Stimulated activated CD8-positive, alpha-beta memory T cell treated with anti-CD3 and anti-CD28 coated beads, Interleukin-15, amount 100 ng/mL, for 24 hours (primary cell): ENCODE measurements around the gene IL17A.

ENCODE experiments used
- DNase-seq: peaks from one replicate; pipeline ENCODE4 v3.0.0-alpha.2; 2020; ENCODE audit warnings: low read depth

IL17A gene

DNA sequence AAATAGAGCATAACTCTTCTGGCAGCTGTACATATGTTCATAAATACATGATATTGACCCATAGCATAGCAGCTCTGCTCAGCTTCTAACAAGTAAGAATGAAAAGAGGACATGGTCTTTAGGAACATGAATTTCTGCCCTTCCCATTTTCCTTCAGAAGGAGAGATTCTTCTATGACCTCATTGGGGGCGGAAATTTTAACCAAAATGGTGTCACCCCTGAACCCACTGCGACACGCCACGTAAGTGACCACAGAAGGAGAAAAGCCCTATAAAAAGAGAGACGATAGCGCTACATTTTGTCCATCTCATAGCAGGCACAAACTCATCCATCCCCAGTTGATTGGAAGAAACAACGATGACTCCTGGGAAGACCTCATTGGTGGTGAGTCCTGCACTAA lies at the start of gene IL17A:
IL17A (plus strand) TSS at position 301 of the 400 bp plus-strand sequence; CDS start at position 358, 57 bp downstream.
- no peak for DNase-seq

DNA sequence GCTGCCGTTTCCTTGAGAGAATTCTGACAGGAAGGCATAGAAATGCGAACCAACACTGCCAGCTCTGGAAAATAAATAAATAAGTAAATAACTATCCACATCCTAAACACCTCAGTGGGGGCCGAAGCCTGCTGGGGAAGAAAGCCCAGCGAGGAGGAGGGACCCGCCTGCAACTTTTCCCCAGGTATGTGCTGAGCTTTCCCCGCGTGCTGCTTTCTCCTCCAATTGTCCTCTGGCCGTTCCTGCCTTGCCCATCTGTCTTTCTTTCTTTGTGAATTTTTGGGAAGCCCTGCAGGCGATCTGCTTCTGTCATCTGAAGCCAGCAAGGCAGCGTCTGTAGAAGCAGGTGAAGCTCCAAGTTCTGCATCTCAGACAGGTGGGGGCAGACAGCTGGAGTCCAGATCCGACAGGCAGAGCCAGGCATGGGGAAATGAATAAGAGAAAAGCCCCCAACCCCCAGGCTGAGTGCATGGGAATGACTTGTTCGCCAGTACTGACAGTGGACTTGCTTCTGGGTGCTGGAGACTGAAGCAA lies 49.2 kb upstream of the IL17A start:
- no peak for DNase-seq

DNA sequence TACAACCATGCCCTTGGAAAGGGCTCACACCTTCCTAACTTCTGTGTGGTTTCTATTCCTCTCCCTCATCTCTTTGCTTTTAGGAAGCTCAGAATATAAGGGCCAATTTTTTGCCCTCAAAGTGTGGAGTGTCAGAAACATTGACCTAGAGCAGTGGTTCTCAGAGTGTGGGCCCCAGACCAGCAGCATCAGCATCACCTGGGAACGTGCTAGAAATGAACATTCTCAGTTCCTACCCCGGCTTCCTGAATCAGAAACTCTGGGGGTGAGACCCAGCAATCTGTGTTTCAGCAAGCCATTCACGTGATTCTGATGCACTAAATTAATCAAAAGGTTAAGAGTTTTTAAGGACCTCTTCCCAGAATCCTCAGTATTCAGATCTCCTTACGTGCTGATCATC lies 47.9 kb upstream of the IL17A start:
- DNase-seq, result no peak

DNA sequence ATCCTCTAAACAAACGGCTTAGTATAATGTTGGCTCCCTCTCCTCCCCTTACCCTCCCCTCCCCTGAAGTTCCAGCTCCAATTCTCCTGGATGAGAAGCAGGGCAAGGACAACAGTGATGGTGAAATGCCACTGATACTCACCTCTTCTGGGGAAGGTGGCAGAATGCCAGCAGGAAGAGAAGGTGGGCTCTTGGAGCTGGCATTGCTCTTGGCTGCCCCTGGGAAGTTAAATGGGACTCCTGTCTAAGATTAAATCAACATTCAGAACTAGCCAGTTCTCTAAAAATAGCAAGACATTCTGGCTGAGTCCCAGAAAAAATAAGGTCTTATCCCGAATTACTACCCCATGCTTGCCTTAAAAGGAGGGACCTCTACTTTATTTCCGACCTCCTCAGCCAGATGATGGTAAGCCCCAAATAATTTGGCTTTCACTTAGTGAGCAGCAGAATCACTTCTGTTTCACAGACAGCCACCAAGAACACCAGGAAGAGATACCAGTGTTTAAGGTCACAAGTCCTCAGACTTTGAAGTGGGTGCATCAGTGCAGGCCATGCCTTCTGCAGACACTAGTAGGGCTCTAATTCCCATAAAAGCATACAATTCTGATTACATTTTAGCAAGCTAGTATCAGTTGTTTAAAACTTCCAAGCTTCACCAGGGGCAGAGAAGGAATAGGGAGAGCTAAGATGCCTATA lies 46.0 kb upstream of the IL17A start:
- DNase-seq, result no peak

GRCh38 chr6:52141596-52141995 lies 44.6 kb upstream of the IL17A start:
- DNase-seq, result no peak

DNA sequence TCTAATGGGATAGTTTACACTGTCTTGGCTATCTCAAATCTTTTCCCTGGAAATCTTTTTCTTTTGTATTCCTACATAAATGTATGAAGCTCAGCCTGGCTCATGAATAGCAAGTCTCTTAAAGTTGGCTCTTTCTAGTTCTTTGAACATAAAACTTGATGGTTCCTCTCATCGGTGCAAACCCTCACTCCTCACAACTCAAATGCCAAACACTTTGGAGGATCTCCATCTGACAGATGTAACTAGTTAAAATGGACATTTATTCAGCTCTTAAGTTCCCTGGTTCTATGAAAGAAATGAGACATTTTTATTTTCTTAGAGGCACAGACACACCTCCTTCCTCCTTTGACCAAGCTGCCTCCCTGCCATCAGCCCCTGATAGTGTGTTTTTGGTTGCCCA lies 43.6 kb upstream of the IL17A start:
- no peak for DNase-seq

GRCh38 chr6:52143551-52143950 lies 42.6 kb upstream of the IL17A start:
- no peak for DNase-seq

GRCh38 chr6:52144196-52145076 lies 41.7 kb upstream of the IL17A start:
- no peak for DNase-seq

DNA sequence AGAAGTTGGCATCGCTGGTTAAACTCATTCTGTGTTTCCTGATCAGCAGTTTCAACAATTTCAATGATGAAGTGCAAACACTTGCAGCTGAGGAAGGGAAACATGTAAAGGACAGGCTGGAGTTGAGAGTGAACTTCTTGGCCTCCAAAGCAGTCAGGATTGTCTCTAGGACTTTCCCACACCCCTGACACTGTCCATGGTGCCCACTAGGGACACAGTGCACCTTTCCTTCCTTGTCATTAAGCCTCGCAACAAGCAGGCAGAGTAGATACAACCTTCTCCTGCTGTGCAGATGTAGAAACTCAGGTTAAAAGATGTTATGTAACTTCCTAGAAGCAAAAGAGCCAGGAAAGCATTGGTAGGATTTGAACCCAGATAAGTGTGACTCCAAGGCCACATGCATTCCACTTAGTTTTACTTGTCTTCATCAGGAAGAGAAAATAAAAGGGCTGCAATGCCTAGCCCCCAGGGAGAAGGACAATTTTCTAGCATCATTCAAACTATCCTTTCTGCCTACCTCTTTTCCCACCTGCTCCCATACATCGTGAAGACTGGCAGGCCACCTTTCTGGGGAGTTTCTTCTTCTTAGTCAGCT lies 39.2 kb upstream of the IL17A start:
- no peak for DNase-seq

GRCh38 chr6:52149076-52149475 lies 37.1 kb upstream of the IL17A start:
- no peak for DNase-seq

- no peak for DNase-seq
These were observed 36.2 kb upstream of the IL17A start for GRCh38 chr6:52149949-52150348.

- no peak for DNase-seq
These were observed 34.1 kb upstream of the IL17A start for GRCh38 chr6:52152070-52152423.

GRCh38 chr6:52152711-52153160 lies 33.4 kb upstream of the IL17A start:
- no peak for DNase-seq

GRCh38 chr6:52154381-52154780 lies 31.8 kb upstream of the IL17A start:
- no peak for DNase-seq

DNA sequence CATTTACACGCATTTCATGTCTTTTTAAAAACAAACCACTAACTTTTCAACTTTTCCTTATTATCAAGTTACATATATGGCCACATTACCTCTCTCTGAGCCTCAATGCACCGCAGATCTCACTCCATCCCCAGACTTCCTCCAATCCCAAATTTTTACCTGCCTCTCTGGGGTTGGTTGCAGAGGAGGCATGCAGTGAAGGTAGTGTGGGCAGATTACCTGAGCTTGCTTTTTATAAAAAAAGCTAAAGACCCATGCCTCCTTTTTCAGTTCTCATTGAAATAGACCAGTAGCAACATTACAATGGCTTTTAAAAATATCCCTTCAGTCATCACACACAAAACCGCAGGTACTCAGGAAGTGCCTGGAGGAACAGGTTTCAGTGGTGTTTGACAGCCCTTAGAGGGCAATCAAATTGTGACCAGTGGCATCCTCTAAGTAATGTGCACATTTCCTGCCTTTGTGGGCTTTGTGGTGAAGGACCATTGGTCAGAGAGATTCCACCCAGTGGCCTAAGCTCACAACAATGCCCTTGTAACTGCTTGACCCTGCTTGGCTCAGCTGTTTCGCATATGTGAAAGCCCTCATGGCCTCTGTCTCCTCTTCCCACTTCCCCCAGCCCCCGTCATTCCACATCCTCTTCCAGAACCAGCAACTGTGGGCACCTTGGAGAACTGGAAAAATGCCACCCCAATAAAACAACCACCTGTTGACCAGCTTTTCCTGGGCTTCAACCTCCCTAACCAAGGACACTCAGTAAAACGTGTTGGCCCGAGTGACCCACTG lies 30.2 kb upstream of the IL17A start:
- no peak for DNase-seq

DNA sequence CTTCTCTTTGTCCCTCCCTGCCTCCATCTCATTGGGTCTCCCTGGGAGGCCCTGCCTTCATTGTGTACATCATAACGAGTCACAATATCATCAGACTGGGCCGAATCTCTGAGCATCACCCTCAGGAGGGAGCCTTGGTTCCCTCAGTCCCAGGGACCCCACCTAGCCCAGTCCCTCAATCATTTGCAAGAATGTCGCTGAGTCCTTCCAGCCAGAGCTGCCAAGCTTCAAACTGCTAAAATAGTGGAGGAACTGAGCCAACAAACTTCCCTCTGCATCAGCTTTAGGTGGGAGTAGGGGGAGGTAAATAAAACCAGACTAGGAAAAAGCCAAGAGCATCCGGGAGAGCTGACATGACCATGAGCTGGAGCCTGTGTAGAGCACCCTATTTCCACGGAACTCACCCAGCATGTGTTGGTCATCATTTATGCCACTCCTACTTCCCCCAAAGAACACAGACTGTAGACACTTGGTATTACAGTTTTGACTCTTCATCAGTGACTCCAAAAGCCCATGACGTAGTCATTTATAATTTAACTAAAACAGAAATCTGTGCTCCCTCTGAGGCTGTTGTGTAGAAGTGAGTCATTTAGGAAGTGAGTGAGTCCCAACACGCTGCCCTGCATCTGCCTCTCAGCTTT lies 28.8 kb upstream of the IL17A start:
- no peak for DNase-seq

DNA sequence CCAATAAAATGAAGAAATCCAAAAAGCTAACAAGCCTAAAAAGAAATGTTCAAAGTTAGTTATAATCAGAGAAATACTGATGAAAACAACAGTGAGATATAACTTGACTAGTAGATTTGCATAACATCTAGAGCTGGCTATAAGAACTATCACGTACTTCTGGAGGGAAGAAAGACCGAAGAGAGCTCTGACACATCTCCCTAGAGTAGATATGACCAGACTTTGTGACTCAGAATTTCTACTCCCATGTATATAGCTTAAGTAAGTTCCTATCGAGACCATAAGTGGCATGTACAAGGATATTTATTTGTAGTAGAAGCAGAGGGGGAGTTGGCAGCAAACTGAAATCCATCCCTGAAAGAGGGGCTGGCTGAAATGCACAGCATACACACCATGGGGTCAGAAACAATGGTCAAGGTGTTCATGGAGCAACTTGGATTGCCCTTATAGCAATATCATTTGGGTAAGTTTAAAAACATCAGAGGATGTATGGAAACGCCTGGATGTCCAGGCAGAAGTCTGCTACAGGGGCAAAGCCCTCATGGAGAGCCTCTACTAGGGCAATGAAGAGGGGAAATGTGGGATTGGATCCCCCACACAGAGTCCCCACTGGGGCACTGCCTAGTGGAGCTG lies 25.6 kb upstream of the IL17A start:
- no peak for DNase-seq

DNA sequence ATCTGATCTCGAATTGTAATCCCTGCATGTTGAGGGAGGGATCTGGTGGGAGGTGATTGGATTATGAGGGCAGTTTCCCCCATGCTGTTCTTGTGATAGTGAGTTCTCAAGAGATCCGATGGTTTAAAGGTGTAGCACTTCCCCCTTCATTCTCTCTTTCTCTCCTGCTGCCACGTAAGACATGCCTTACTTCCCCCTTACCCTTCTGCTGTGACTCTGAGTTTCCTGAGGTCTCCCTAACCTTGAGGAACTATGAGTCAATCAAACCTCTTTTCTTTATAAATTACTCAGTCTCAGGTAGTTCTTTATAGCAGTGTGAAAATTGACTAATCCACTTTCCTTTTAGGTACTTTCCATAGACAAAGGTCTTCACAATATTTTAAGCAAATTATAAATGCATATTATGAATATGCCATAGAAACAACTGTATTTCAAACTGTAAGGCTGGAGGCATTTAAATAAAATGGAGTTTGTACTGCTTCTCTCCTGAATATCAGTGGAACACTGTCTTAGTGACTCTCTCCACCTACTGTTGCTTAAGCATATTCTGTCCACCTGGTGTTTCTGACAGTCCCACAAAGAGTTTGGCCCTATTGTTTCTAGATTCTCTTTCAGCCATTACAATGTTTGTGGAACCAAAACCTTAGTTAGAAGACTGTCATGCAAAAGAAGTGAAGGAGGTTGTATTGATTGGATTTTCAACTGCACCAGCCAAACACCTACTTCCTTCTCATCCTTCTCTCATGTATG lies 24.3 kb upstream of the IL17A start:
- DNase-seq, result no peak

DNA sequence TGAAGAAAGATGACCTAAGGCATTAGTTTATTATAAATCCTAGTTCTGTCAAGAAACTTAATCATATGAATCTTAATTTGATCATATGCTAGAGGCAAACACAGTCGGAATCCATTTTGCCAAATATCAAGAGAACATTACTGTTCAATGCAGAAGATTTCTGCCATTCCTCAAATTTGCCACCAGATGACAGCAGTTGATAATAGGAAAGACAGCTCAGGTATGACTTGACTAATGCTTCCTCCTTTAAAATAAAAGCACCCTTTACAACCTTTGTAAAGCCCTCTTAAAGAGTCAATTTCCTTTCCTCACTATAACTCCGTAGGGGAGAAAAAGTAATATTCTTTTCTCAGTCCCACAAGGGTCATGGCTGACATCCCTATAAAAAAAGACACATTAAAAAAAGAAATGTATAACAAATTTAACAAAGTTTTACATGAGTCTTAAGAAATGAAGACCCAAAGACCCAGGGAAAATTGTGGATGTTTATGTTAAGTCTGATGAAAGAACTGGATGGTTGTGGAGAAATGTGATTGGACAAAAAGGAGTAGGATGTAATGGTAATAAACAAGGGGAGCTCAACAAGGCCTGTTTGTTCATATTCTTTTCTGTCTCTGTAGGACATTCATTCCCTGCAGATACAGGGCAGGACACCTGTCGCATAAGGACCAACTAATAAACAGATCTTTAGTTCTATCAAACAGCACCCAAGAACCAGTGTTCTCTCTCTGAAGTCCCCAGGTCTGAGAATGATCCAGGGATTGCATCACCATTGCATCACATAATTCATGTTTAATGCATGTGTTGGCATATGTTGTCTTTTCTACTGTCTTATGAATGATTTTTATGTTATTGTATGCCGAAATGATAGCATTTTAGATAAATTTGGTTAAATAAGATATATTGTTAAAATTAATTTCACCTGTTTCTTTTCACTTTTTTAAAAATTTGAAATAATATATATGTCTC lies 23.0 kb upstream of the IL17A start:
- no peak for DNase-seq
